ENCODE measurements around the gene HIGD1C.
"Not testable (repeated sequence)": the region's sequence is repeated elsewhere in the genome, so short reads cannot be mapped to it uniquely, and the experiment has no call there.

HIGD1C gene

DNA sequence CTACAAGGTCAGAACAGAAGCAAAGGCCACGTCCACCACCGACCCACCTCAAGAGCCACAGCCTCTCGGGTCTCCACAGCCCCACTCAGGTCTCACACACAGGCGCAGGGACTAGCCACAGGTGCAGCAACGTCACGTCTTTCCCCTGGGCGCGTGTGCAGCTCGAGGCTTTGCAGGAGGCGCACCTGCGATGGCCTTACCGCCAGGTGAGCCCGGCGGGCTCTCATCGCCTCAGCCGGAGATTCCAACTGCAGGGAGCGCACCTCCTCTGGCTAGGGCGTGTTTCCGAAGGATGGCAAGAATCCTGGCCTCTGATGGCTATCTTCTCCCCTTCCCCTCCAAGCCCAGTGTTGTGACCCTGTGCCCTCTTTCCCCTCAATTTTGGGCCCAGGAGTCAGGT is at the start of gene HIGD1C:
Gene HIGD1C (plus strand): TSS at position 35 of the 400 bp plus-strand sequence. CDS start 1,455 bp downstream, outside the sequence.
- DNase-seq = no peak

GRCh38 chr12:50908479-50908878 is 43.9 kb upstream of the HIGD1C start:
- DNase-seq = not testable (repeated sequence)

- not testable (repeated sequence) for DNase-seq
Measured at GRCh38 chr12:50912361-50912760, 40.0 kb upstream of the HIGD1C start.

DNA sequence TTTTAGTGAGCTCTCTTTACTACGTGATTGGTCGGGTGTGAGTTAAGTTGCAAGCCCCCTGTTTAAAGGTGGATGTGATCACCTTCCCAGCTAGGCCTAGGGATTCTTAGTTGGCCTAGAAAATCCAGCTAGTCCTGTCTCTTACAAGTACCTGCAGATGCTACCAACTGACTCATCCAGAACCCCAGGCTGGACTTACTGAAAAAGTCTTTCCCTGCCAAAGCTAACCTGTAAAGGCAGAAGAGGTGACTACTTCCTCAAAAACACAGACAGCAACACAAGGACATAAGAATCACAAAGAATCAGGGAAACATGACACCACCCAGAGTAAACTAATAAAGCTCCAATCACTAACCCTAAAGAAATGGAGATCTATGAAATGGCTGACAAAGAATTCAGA is 39.1 kb upstream of the HIGD1C start:
- DNase-seq = no peak

DNA sequence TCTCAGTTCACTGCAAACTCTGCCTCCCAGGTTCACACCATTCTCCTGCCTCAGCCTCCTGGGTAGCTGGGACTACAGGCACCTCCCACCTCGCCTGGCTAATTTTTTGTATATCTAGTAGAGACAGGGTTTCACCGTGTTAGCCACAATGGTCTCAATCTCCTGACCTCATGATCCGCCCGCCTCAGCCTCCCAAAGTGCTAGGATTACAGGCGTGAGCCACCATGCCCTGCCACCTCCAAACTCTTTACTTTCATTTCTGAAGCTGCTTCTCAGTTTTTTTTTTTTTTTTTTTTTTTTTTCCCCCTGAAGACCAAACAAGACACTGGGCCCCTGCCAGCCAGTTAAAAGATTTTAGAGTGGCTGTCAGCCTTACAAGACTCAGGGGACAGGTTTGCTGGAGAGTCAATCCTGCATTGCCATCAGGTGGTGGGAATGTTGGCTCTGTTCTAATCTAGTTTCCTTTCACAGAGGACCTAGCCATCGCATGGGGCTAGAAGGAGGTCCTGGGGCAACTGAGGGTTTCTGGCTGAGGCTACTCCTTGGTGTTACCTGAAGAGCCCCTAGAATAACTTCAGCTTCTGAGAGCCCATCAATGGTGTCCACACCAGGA is 37.4 kb upstream of the HIGD1C start:
- DNase-seq = no peak

GRCh38 chr12:50916292-50916691 is 36.1 kb upstream of the HIGD1C start:
- DNase-seq = no peak

DNA sequence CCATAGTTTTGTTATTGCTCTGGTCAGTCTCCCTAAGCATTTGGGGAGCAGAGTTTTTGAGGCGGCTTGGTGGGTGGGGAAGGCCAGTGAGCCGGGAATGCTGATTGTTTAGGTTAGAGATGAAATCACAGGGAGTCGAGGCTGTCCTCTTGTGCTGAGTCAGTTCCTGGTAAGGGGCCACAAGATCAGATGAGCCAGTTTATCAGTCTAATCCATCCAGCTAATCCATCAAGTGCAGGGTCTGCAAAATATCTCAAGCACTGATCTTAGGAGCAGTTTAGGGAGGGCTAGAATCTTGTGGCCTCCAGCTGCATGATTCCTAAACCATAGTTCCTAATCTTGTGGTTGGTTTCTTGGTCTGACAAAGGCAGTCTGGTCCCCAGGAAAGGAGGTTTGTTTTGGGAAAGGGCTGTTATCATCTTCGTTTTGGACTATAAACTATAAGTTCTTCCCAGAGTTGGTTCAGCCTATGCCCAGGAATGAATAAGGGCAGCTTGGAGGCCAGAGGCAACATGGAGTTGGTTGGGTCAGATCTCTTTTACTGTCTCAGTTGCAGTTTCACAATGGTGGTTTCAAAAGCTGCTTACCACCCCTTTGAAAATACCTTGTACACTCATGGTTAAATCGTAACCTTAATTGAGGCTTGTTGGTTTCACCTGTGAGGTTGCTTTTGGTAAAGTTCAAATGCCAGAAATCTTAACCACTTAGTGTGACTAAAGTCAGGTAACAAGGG is 33.6 kb upstream of the HIGD1C start:
- DNase-seq = no peak

DNA sequence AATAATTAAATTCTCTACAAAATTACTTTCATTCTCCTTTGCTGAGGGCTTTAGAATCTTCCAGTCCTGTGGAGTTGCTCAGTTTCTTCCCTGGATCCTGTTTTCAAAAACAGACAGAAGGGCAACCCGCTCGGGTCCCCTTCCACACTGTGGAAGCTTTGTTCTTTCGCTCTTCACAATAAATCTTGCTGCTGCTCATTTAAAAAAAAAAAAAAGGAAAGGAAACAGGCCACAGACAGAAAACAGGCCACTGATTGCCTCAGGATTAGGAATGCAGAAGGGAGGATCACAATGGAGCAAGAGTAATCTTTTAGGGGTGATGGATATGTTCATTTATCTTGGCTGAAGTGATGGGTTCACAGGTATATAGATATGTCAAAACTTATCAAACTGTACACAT is 29.5 kb upstream of the HIGD1C start:
- DNase-seq = no peak

GRCh38 chr12:50923361-50924130 is 28.8 kb upstream of the HIGD1C start:
- no peak for DNase-seq

GRCh38 chr12:50924131-50924438 is 28.3 kb upstream of the HIGD1C start:
- DNase-seq = no peak

DNA sequence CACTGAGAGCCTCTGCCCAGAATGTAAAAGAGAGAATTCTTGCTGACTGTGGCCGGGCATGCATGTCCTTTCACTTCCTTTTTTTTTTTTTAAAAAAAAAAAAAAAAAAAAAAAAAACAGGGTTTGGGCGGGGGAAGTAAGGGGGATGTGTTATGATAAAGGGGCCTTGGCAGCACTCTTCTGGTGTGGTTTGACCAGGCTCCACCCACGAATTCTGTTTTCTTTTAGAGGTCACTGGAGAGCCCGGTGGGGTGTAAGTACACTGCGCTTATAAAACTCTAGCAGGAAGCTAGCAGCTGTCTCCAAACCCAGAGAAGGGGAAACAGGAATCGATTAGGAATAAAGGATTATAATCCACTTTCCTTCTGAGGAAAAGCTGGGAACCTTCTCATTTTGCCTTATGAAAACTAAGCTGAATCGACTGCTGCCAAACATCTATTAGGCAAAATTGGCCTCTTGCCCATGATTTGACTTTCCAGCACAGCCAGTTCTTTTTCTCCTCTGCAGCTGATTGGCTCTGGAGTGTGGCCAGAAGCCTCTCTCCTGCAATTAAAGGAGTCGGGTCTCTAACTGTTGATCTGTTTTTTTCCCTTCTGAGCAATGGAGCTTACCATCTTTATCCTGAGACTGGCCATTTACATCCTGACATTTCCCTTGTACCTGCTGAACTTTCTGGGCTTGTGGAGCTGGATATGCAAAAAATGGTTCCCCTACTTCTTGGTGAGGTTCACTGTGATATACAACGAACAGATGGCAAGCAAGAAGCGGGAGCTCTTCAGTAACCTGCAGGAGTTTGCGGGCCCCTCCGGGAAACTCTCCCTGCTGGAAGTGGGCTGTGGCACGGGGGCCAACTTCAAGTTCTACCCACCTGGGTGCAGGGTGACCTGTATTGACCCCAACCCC is 27.7 kb upstream of the HIGD1C start:
- DNase-seq = peak; percentile 96 to 97

- peak in 1 of 2 experiments; percentile 20 for DNase-seq
Measured at GRCh38 chr12:50925342-50925651, 27.0 kb upstream of the HIGD1C start.

GRCh38 chr12:50925920-50926319 is 26.4 kb upstream of the HIGD1C start:
- DNase-seq = no peak

GRCh38 chr12:50926415-50926814 is 25.9 kb upstream of the HIGD1C start:
- DNase-seq = no peak

GRCh38 chr12:50926932-50927331 is 25.4 kb upstream of the HIGD1C start:
- not testable (repeated sequence) for DNase-seq

DNA sequence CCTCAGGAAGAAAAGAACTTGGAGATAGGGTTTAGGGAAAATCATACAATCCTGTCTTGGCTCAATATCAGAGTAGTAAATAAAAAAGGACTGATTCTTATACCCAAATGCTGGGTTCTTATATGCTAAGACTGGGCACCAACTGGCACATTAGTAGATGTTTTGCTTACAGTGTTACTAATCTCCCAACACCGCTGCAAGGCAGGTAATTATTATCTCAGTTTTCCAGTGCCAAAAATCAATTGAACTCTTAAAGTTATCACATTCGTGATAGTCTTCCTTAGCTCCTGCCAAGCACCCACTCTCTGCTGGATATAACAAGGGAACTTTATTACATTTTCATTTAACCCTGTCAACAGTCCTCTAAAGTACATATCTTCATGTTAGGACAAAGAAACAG is 25.0 kb upstream of the HIGD1C start:
- no peak for DNase-seq

GRCh38 chr12:50927766-50928224 is 24.5 kb upstream of the HIGD1C start:
- no peak for DNase-seq

GRCh38 chr12:50928392-50928791 is 24.0 kb upstream of the HIGD1C start:
- DNase-seq = no peak

- peak in 1 of 2 experiments; percentile 4 for DNase-seq
Measured at GRCh38 chr12:50929831-50930230, 22.5 kb upstream of the HIGD1C start.

- not testable (repeated sequence) for DNase-seq
Measured at GRCh38 chr12:50930477-50930876, 21.9 kb upstream of the HIGD1C start.

DNA sequence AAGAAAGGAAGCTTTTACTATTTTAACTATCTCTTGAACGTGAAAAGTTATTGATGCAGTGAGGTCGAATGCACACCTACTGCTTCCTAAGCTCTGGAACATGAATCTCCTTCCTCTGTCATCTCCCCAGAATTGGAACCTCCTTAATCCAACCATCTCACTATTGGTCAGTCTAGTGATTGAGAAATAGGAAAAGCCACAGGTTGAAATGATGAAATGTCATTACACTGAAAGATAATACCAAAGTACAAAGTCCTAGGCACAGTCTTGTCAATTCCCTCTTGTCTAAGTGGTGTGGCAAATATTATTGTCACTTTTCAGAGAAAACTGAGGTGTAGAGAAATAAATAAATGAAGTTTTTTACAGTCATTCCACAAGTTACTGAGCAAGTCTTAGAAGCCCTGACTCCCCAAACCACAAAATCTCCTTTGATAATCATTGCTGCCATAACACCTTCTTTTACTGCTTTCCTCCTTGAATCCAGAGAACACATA is 19.5 kb upstream of the HIGD1C start:
- no peak for DNase-seq

- DNase-seq = no peak
Measured at GRCh38 chr12:50933459-50934124, 18.8 kb upstream of the HIGD1C start.
